NCI-H69 (cell line): ENCODE data around the gene SNRPD3.
"Not testable (repeated sequence)": the region's sequence is repeated elsewhere in the genome, so short reads cannot be mapped to it uniquely, and the experiment has no call there.

Source experiments
- DNase-seq: peaks from one replicate; lab custom pipeline; 2025; lab: John Stamatoyannopoulos, UW

Gene SNRPD3

GRCh38 chr22:24555165-24556039, at the start of gene SNRPD3:
SNRPD3 (plus strand) TSS chr22:24555999; CDS start chr22:24557675, 1,676 bp downstream.
- DNase-seq = peak; percentile 99

DNA sequence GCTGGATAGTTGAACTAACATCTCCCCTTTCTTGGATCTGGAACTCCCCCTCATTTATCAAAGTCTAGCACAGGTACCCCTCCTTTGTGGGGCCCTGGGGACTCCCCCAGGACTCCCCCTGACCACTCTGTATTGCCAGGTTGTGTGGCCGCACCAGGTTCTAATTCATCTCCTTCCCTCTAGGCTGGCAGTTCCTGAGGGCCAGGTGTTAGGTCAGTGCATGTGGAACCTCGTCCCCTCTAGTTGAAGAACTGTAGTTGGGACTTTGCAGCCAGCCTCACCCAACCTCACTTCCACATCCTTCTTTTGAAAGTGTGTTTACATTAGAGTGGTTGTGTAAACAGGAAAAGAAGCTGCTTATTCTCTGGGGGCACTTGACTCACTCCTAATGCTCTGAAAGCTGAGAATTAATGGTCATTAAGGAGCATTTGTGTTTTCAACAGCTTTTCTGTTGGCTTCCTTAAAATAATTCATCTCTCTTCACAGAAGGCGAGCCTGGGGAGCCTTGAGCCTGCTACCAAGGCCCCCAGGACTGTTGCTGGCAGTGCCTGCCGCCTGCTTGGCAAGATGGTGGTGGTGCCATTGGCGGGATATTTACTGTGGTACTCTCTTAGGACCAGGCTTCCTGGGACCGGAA, 48.9 kb upstream of the SNRPD3 start:
- DNase-seq = peak; percentile 99

DNA sequence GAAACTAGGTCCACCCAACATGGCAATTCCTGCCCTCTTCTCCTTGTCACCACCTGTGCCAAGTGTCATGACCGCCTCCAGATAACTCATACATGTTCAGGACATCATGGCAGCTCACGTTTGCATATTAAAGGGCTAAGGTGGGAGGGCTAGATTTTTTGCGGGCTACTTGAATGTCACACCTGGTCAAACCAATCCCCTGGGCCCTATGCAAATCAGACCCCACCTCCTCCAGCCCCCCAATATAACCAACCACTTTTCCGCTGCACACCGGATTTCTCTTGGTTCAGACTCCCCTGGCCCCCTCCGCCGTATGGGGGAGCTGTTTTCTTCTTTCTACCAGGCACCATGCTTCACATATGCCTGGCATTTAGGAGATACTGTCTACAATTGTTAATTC, 48.1 kb upstream of the SNRPD3 start:
- no peak for DNase-seq

DNA sequence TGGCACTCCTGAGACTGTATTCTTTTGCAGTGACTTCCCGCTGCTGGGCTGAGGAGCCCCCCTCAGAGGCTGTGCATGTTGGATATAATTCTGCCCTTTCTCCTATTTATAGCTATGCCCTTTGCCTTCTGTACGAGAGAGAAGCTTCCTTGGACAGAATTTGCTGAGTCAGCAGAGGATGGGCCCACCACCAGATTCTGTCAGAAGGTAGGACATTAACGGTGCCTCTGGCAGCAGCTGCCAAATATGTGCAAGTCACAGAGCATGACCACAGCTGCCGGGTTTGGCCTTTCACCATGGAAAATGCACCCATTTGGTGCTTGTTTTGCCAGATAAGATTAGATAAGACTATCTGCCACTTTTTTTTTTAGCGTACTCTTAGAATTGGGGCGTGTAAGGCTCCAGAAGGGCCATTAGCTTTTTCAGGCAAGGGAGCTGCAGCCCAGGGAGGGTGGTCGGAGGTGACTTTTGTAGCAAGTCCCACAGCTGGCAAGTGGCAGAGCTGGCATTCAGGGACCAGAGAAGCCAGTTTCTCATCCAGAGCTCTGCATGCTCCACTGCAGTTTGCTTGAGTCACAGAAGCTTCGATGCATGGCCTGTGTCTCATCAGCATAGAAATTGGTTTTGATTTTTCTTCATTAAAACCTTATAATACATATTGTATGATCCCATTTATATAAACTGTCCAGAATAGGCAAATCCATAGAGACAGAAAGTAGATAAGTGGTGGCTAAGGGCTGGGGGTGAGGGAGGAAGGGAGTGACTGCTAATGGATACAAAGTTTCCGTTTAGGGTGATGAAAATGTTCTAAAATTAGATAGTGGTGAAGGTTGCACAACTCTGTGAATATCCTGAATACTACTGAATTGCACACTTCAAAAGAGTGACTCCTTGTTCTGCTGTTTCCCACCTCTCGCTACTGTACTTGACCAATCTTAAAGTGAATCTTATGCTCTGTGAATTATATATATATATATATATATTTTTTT, 44.9 kb upstream of the SNRPD3 start:
- peak; percentile 29 for DNase-seq

DNA sequence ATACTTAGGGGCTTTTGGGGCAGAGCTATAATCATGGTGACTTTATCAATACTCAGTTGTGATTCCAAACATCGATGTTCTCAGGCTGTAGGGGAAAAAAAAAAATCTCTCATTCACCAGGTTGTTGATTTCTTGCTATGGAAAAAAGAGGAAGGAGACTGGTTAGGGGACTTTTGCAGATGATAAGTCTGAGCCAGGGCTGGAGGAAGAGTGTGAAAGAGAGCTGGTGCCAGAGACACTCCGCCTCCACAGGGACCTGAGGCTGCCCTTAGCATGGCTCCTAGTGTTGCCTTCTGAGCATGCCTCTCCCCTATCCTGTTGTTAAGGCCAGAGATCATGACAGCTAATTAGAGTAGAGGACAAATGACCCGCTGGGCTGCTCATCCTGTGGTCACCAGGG, 43.8 kb upstream of the SNRPD3 start:
- peak; percentile 30 for DNase-seq

- DNase-seq = no peak
Observed at GRCh38 chr22:24513378-24514240, 42.2 kb upstream of the SNRPD3 start.

- peak; percentile 87 for DNase-seq
Observed at GRCh38 chr22:24514241-24515026, 41.4 kb upstream of the SNRPD3 start.

DNA sequence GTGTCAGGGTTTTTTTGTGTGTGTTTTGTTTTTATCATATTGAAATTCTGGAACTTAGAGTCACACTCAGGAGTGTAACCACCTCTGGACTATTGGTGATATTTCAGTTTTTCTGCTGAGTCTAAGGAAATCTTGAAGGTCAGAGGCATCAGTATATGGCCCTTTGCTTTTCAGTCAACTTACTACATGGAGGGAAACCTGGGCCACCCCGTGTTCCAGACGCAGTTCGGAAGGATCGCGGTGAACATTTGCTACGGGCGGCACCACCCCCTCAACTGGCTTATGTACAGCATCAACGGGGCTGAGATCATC, 40.8 kb upstream of the SNRPD3 start:
- DNase-seq = no peak

- peak; percentile 25 for DNase-seq
Observed at GRCh38 chr22:24516301-24516737, 39.5 kb upstream of the SNRPD3 start.

DNA sequence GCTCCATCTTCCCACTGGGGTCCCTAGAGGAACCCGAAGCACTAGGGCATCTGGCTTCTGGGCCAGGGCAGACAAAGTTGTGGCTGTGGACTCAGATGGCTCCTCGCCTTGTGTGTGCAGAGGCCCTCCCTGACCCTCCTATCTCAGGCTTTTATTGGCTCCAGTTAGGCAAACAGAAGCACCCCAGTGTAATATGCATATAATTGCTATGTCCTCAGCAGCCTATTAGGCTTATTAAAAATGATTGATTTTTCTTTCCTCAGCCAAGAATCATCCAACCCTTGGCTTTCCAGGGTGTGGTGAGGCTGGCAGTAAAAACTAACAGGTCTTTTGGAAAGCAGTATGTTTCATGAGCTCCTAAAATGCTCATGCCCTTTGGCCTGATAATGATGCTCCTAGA, 38.4 kb upstream of the SNRPD3 start:
- DNase-seq = peak; percentile 94

DNA sequence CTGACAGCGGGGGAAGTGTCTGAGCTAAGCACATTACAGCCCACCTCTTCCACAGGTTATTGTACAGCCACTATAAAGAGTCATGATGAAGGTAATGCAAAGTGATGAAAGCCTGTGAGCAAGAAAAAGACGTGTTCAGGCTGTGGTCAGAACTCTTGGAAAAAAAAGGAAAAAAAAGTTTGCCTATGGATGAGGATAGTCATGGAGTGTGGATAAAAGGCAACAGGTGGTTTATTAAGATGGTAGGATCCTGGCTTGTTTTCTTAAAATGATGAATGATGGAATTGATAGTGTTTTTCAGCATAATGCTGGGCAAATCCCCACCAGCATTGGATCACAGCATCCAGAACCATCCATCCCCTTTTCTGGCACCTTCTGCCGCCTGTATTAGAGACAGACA, 37.6 kb upstream of the SNRPD3 start:
- no peak for DNase-seq

GRCh38 chr22:24518771-24519485, 36.9 kb upstream of the SNRPD3 start:
- no peak for DNase-seq

DNA sequence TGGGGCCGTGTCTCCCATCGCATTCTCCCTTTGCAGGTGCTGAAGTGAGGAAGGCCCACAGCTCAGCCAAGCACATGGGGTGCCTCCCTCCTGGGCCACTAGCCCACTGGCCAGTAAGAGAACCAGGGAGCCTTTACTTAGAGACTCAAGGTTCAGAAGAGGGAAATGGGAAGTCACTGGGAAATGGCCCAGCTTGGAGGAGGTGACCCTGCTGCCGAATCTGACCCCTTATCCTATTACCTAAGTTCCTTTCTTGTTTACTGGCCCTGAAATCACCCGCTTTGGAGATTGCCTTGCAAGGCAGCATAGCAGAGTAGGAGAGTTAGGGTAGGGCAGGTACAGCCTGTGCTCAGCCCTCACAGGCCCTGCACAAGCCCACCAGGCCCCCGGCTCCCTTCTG, 36.3 kb upstream of the SNRPD3 start:
- DNase-seq = no peak

DNA sequence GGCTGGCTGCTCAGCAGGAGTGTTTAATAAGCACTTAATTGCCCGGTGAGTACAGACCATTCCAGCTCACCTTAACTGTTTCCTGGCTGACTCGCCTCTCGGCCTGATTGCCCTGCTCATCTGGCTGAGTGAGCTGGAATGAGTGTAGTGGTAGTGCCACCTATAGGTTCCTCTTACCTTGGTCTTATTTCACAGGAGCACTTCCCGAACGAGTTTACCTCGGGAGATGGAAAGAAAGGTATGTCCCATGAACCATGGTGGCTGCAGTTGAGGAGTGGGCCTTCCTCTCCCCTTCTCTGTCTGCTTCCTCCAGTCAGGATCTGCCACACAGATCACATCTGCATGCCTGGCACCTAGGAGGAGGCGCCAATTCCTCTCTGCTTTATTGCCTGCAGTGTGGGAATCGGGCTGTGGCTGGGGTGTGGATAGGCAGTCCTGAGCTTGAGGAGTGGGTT, 34.0 kb upstream of the SNRPD3 start:
- DNase-seq = peak; percentile 98

- no peak for DNase-seq
Observed at GRCh38 chr22:24523873-24524272, 31.9 kb upstream of the SNRPD3 start.

DNA sequence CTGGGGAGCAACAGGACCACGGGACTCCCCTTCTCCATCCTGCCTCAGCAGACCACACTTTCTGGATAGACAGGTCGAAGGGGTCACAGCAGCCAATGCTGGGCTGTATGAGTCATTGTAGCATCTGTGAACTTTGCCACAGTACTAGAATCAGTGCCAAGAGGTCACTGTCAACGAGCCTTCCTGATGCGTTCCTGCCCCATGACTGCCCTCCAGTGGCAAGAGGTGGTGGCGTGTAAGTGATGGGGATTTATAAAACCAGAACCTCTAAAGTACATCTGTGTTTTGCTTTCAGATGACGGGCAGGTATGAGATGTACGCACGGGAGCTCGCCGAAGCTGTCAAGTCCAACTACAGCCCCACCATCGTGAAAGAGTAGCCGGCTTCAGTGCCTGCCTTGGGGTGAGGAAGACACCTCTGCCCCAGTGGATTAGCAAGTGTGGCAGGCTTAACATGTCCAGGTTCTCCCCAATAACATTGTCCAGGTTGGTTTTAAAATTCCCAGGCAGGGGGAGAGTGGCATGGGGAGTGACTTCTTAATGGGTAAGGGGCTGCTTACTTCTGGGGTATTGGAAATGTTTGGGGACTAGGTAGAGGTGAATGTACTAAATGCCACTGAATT, 30.3 kb upstream of the SNRPD3 start:
- peak; percentile 74 for DNase-seq

DNA sequence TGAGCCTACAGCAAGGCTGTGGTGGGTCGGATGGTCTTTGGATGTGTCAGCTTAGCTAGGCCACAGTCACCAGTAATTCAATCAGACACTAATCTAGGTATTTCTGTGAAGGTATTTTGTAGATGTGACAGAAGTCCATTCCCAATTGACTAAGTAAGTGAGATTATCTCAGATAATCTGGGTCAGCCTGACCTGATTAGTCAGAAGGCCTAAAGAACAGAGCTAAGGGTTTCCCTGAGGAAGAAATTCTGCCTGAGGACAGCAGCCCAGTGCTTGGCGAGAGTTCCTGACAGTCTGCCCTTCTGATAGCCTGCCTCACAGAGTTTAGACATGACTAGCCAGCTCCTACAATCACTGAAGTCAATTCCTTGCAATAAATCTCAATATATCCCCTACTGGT, 29.6 kb upstream of the SNRPD3 start:
- DNase-seq = no peak

- no peak for DNase-seq
Observed at GRCh38 chr22:24529898-24530297, 25.9 kb upstream of the SNRPD3 start.

DNA sequence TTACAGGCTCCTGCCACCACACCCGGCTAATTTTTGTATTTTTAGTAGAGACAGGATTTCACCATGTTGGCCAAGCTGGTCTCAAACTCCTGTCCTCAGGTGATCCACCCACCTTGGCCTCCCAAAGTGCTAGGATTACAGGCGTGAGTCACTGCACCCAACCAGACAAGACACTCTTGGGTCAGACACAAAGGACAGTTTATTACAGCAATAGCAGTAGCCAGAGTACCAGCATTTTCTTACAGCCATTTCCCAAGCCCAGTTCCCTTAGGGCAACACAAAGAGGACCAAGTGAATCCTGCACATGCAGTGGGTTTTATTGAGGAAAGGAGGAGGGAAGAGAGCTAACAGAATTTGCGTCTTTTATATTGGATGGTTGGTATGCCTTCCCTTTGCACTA, 24.8 kb upstream of the SNRPD3 start:
- DNase-seq = not testable (repeated sequence)
